GM12878 (cell line): ENCODE results near the gene FNDC3A.

Experiments used
- BHLHE40 ChIP-seq, 2 experiments: fragments of 450-650 bp in 1 of 2; IDR thresholded peaks; 2 replicates each; pipeline ENCODE4 v1.6.1; 2011 to 2017; ENCODE audit warnings: low read depth in 2 of 2, borderline replicate concordance in 1 of 2, improper control_type of control experiment in 1 of 2, low read length in 1 of 2, mild to moderate bottlenecking in 1 of 2
- CTCF ChIP-seq, 3 experiments: IDR thresholded peaks in 2 of 3; conservative IDR thresholded peaks in 1 of 3; 2 replicates each; pipeline ENCODE4 v1.5.1; 2011; ENCODE audit warnings: low read depth in 3 of 3, low read length in 3 of 3, mild to moderate bottlenecking in 3 of 3, control low read depth in 2 of 3, moderate library complexity in 2 of 3, inconsistent platforms in 1 of 3, mixed read lengths in 1 of 3; ENCODE audit not compliant: control insufficient read depth in 2 of 3, insufficient read depth in 1 of 3; ENCODE audit errors: extremely low read depth in 1 of 3
- EP300 ChIP-seq, 2 experiments: fragments of 150-350 bp in 1 of 2; IDR thresholded peaks; 2 replicates each; pipeline ENCODE4 v1.6.1; 2011 to 2012; ENCODE audit warnings: low read depth in 2 of 2, low read length in 2 of 2, borderline replicate concordance in 1 of 2, improper control_type of control experiment in 1 of 2, inconsistent platforms in 1 of 2; ENCODE audit not compliant: control insufficient read depth in 1 of 2
- FOS ChIP-seq: IDR thresholded peaks from 3 replicates; pipeline ENCODE4 v1.6.1; 2011; ENCODE audit warnings: borderline replicate concordance; ENCODE audit not compliant: insufficient read length; ENCODE audit errors: extremely low read depth
- GABPA ChIP-seq: IDR thresholded peaks from 2 replicates; pipeline ENCODE4 v1.6.1; 2014; ENCODE audit warnings: antibody characterized with exemption, low read depth, mild to moderate bottlenecking, inconsistent platforms
- IKZF1 ChIP-seq: fragments of 450-650 bp; conservative IDR thresholded peaks from 2 replicates; pipeline ENCODE4 v1.6.1; 2017; ENCODE audit warnings: antibody characterized with exemption, mild to moderate bottlenecking
- SREBF2 ChIP-seq: IDR thresholded peaks from 2 replicates; pipeline ENCODE4 v1.6.1; 2012; ENCODE audit warnings: mild to moderate bottlenecking, low read length
- TCF12 ChIP-seq: IDR thresholded peaks from 2 replicates; pipeline ENCODE4 v1.6.1; 2011; ENCODE audit warnings: low read depth, mild to moderate bottlenecking, low read length
- USF1 ChIP-seq: IDR thresholded peaks from 2 replicates; pipeline ENCODE4 v1.6.1; 2011; ENCODE audit warnings: borderline replicate concordance, low read depth, mild to moderate bottlenecking, moderate library complexity, mixed read lengths, low read length; ENCODE audit not compliant: insufficient read depth; ENCODE audit errors: extremely low read length

- TF ChIP-seq EP300 (IDR thresholded peaks at IDR 0.05; ENCODE audit: borderline replicate concordance in 1 of 2, control insufficient read depth in 1 of 2, low read depth in 2 of 2, low read length in 2 of 2) (no peak), CTCF (IDR thresholded peaks at IDR 0.05 in 2 of 3, conservative IDR thresholded peaks at IDR 0.05 in 1 of 3; ENCODE audit: control insufficient read depth in 2 of 3, extremely low read depth in 1 of 3, insufficient read depth in 1 of 3, low read depth in 3 of 3, low read length in 3 of 3) (no peak), TCF12 (no peak), FOS (no peak), SREBF2 (no peak), GABPA (no peak), BHLHE40 (IDR thresholded peaks at IDR 0.05; ENCODE audit: borderline replicate concordance in 1 of 2, low read depth in 2 of 2, low read length in 1 of 2) (no peak), IKZF1 (no peak), USF1 (no peak)
These were observed 109.2 kb downstream of the FNDC3A start for GRCh38 chr13:49084961-49085360.
